HEK293 (cell line): ENCODE measurements around the gene KRTAP19-7.

Experiments
- CTCF ChIA-PET: fragments of 350-600 bp; formaldehyde crosslinking; extraction: SDS; loops from one replicate; lab custom pipeline; 2021; ENCODE audit warnings: antibody characterized with exemption; lab: Yijun Ruan, JAX
- POLR2A ChIA-PET: fragments of 300-600 bp; formaldehyde crosslinking; extraction: SDS; loops from one replicate; lab custom pipeline; 2020; ENCODE audit warnings: antibody characterized with exemption, inconsistent platforms; lab: Yijun Ruan, JAX
- H3K27ac ChIP-seq: fragments of 200-500 bp; sonication (Bioruptor generic); 2 replicates; pipeline ENCODE4 v1.5.1; 2014; ENCODE audit warnings: low read depth, low read length, control low read depth, inconsistent platforms; ENCODE audit errors: extremely low read depth
- H3K36me3 ChIP-seq, 2 experiments: fragments of 200-500 bp in 1 of 2; sonication (Bioruptor generic) in 1 of 2; 1 replicate in 1 of 2; 2 replicates in 1 of 2; pipeline ENCODE4 v1.5.1; 2014 to 2017; ENCODE audit warnings: inconsistent platforms in 2 of 2, low read length in 2 of 2; ENCODE audit not compliant: control insufficient read depth in 2 of 2, insufficient read depth in 1 of 2
- H3K4me1 ChIP-seq: fragments of 200-500 bp; sonication (Bioruptor generic); 2 replicates; pipeline ENCODE4 v1.5.1; 2014; ENCODE audit warnings: mild to moderate bottlenecking, low read length, inconsistent platforms; ENCODE audit not compliant: control insufficient read depth, insufficient read depth
- H3K4me3 ChIP-seq: 2 replicates; pipeline ENCODE4 v1.5.1; 2011; ENCODE audit warnings: low read depth, mild to moderate bottlenecking, control low read depth, low read length, moderate library complexity
- H3K9me3 ChIP-seq: fragments of 200-500 bp; sonication (Bioruptor generic); 2 replicates; pipeline ENCODE4 v1.5.1; 2014; ENCODE audit warnings: low read depth, low read length, inconsistent platforms; ENCODE audit not compliant: control insufficient read depth, insufficient read depth
- SCRT2 ChIP-seq: fragments of 450-650 bp; formaldehyde crosslinking; IDR thresholded peaks from 2 replicates; pipeline ENCODE4 v1.5.1; 2016; ENCODE audit warnings: missing biosample characterization, missing genetic modification characterization
- ZBTB17 ChIP-seq: fragments of 450-650 bp; formaldehyde crosslinking; IDR thresholded peaks from 2 replicates; pipeline ENCODE4 v1.5.1; 2016; ENCODE audit warnings: missing biosample characterization, missing genetic modification characterization
- ZBTB20 ChIP-seq: fragments of 450-650 bp; formaldehyde crosslinking; IDR thresholded peaks from 2 replicates; pipeline ENCODE4 v1.5.1; 2016; ENCODE audit warnings: missing biosample characterization, missing genetic modification characterization
- ZBTB6 ChIP-seq: fragments of 450-650 bp; formaldehyde crosslinking; IDR thresholded peaks from 2 replicates; pipeline ENCODE4 v1.5.1; 2017; ENCODE audit warnings: missing biosample characterization, missing genetic modification characterization
- ZNF148 ChIP-seq: fragments of 450-650 bp; formaldehyde crosslinking; IDR thresholded peaks from 2 replicates; pipeline ENCODE4 v1.5.0; 2017; ENCODE audit warnings: missing biosample characterization, missing genetic modification characterization, borderline replicate concordance
- ZNF530 ChIP-seq: fragments of 450-650 bp; formaldehyde crosslinking; IDR thresholded peaks from 2 replicates; pipeline ENCODE4 v1.5.1; 2016; ENCODE audit warnings: low read depth, missing biosample characterization, missing genetic modification characterization
- ZNF843 ChIP-seq: fragments of 450-650 bp; formaldehyde crosslinking; IDR thresholded peaks from 2 replicates; pipeline ENCODE4 v1.5.1; 2016; ENCODE audit warnings: missing biosample characterization, missing genetic modification characterization
- ZSCAN4 ChIP-seq: fragments of 450-650 bp; formaldehyde crosslinking; IDR thresholded peaks from 2 replicates; pipeline ENCODE4 v1.5.1; 2017; ENCODE audit warnings: missing biosample characterization, missing genetic modification characterization
- TF ChIP-seq, protein P1 (sequence below): fragments of 450-650 bp; formaldehyde crosslinking; IDR thresholded peaks from 2 replicates; pipeline ENCODE4 v1.5.1; 2016; ENCODE audit warnings: missing biosample characterization, missing genetic modification characterization

Gene KRTAP19-7

DNA sequence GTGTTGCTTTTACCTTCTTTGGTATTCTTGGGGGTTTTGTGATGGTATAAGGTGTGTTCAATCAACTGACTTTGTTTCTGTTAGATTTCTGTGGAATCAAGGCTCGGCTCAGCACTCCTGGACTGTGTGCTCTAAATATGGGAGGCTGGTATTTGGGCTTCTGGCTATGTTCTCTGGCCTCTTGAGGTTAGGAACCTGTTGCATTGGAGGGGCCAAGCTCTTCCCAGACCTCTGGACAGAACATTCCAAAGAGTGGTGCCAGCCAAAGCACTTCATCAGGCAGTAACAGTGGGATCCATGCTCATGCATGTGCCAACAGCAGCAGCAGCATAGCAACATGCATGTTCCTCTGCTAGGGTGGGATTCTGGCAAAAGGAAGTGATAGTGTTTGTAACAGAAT, 8.3 kb downstream of the KRTAP19-7 start:
- TF ChIP-seq ZSCAN4 (tag by site-specific recombination) (no peak), SCRT2 (tag by site-specific recombination) (peak; percentile 30; the same call in 1 of the 2 replicates)
- CTCF ChIA-PET = interaction anchor here (0.7 kb wide), 1 partner anchor 143 kb away, joined by 3 read pairs; no protein-coding TSS in a partner anchor
- POLR2A ChIA-PET = no interaction called here
- H3K4me3 ChIP-seq = no peak overlapping the region
- no peaks in the 10 kb centered on the region for H3K9me3 ChIP-seq
- H3K36me3 ChIP-seq = no peaks in the 10 kb centered on the region
- no peaks in the 10 kb centered on the region for H3K4me1 ChIP-seq
- no peak overlapping the region for H3K27ac ChIP-seq

DNA sequence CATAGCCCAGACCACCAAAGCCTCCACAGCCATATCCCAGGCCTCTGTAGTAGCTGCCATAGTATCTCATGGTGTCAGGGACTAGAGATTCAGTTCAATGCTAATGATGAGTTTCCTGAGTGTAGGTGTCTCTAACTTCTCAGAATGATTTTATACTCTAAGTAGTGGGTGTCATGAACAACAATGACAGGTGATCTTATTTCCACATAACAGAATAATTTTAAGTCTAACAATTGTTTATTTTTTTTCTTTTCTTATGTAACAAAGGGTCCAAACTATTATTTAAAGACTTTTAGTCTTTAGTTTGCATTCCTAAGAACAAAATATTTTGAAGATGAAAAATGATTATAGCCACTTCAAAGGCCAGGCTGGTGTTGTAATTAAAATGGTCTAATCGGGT, 19.4 kb downstream of the KRTAP19-7 start, which contains the start of gene KRTAP19-6:
KRTAP19-6 (minus strand) TSS at position 101 of the 400 bp plus-strand sequence; CDS start at position 70, 31 bp downstream.
- ChIA-PET POLR2A (no interaction called here), CTCF (interaction anchor here (0.7 kb wide), 1 partner anchor 194 kb away, joined by 3 read pairs; no protein-coding TSS in a partner anchor)
- no peaks in the 10 kb centered on the region for H3K9me3 ChIP-seq

More for the DNA sequence above, 19.4 kb downstream of the KRTAP19-7 start, which contains the start of gene KRTAP19-6:
- TF ChIP-seq ZNF843 (tag by site-specific recombination) = no peak
- TF ChIP-seq ZNF530 = no peak
- TF ChIP-seq ZBTB17 (tag by site-specific recombination) = no peak
- no peak for TF ChIP-seq ZBTB20 (tag by site-specific recombination)
- TF ChIP-seq ZNF148 (tag by site-specific recombination) = no peak
- no peak for TF ChIP-seq ZBTB6 (tag by site-specific recombination)
- TF ChIP-seq, protein P1, sequence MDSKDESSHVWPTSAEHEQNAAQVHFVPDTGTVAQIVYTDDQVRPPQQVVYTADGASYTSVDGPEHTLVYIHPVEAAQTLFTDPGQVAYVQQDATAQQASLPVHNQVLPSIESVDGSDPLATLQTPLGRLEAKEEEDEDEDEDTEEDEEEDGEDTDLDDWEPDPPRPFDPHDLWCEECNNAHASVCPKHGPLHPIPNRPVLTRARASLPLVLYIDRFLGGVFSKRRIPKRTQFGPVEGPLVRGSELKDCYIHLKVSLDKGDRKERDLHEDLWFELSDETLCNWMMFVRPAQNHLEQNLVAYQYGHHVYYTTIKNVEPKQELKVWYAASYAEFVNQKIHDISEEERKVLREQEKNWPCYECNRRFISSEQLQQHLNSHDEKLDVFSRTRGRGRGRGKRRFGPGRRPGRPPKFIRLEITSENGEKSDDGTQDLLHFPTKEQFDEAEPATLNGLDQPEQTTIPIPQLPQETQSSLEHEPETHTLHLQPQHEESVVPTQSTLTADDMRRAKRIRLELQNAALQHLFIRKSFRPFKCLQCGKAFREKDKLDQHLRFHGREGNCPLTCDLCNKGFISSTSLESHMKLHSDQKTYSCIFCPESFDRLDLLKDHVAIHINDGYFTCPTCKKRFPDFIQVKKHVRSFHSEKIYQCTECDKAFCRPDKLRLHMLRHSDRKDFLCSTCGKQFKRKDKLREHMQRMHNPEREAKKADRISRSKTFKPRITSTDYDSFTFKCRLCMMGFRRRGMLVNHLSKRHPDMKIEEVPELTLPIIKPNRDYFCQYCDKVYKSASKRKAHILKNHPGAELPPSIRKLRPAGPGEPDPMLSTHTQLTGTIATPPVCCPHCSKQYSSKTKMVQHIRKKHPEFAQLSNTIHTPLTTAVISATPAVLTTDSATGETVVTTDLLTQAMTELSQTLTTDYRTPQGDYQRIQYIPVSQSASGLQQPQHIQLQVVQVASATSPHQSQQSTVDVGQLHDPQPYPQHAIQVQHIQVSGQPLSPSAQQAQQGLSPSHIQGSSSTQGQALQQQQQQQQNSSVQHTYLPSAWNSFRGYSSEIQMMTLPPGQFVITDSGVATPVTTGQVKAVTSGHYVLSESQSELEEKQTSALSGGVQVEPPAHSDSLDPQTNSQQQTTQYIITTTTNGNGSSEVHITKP (tag by site-specific recombination) = no peak
- Histone ChIP-seq H3K4me1 (no peaks in the 10 kb centered on the region), H3K4me3 (no peak within 1 kb of the TSS), H3K27ac (no peak within 1 kb of the TSS), H3K36me3 (no peaks in the 10 kb centered on the region)
